ENCODE measurements around the gene DHRS13. TPM values are rescaled to one million over a fixed set of nuclear protein-coding genes. Genes with fewer than 3 reads are reported as not detected.

DHRS13 gene
- 10.1 TPM for total RNA-seq

GRCh38 chr17:28902819-28903545 is at the start of gene DHRS13:
Gene DHRS13 (minus strand): TSS chr17:28903079. CDS start chr17:28902944, 135 bp downstream.
- peak; percentile 63 for DNase-seq

GRCh38 chr17:28951991-28952975 is 49.4 kb upstream of the DHRS13 start:
- DNase-seq, result peak; percentile 100

- peak; percentile 100 for DNase-seq
These were observed 48.6 kb upstream of the DHRS13 start, which contains the start of gene PHF12 for GRCh38 chr17:28951428-28951990. Gene PHF12 (minus strand): TSS chr17:28951518. CDS start chr17:28950960, 558 bp downstream.

GRCh38 chr17:28950752-28951427 is 48.0 kb upstream of the DHRS13 start:
- no peak for DNase-seq

- DNase-seq, result peak; percentile 72
These were observed 47.3 kb upstream of the DHRS13 start for GRCh38 chr17:28950017-28950751.

GRCh38 chr17:28949185-28950016 is 46.5 kb upstream of the DHRS13 start:
- DNase-seq, result peak; percentile 69

GRCh38 chr17:28948873-28949184 is 46.0 kb upstream of the DHRS13 start:
- peak; percentile 69 for DNase-seq

GRCh38 chr17:28948342-28948741 is 45.5 kb upstream of the DHRS13 start:
- no peak for DNase-seq

GRCh38 chr17:28947639-28948038 is 44.8 kb upstream of the DHRS13 start:
- no peak for DNase-seq

GRCh38 chr17:28946239-28946638 is 43.4 kb upstream of the DHRS13 start:
- DNase-seq, result no peak

GRCh38 chr17:28944862-28945741 is 42.2 kb upstream of the DHRS13 start:
- DNase-seq, result no peak

- no peak for DNase-seq
These were observed 41.5 kb upstream of the DHRS13 start for GRCh38 chr17:28944343-28944742.

- DNase-seq, result no peak
These were observed 40.0 kb upstream of the DHRS13 start for GRCh38 chr17:28942925-28943324.

GRCh38 chr17:28941251-28941650 is 38.4 kb upstream of the DHRS13 start:
- DNase-seq, result no peak

GRCh38 chr17:28940675-28941074 is 37.8 kb upstream of the DHRS13 start:
- DNase-seq, result no peak

- DNase-seq, result no peak
These were observed 37.3 kb upstream of the DHRS13 start for GRCh38 chr17:28940142-28940541.

- no peak for DNase-seq
These were observed 35.7 kb upstream of the DHRS13 start for GRCh38 chr17:28938552-28938951.

GRCh38 chr17:28937044-28937729 is 34.3 kb upstream of the DHRS13 start:
- DNase-seq, result no peak

Measured in skin of body (tissue), 2 donors.